NCI-H2227 (cell line): ENCODE data around the gene PPIF.

ENCODE experiments used
- DNase-seq: peaks from one replicate; lab custom pipeline; 2025; ENCODE audit not compliant: unreplicated experiment; lab: John Stamatoyannopoulos, UW

PPIF gene

DNA sequence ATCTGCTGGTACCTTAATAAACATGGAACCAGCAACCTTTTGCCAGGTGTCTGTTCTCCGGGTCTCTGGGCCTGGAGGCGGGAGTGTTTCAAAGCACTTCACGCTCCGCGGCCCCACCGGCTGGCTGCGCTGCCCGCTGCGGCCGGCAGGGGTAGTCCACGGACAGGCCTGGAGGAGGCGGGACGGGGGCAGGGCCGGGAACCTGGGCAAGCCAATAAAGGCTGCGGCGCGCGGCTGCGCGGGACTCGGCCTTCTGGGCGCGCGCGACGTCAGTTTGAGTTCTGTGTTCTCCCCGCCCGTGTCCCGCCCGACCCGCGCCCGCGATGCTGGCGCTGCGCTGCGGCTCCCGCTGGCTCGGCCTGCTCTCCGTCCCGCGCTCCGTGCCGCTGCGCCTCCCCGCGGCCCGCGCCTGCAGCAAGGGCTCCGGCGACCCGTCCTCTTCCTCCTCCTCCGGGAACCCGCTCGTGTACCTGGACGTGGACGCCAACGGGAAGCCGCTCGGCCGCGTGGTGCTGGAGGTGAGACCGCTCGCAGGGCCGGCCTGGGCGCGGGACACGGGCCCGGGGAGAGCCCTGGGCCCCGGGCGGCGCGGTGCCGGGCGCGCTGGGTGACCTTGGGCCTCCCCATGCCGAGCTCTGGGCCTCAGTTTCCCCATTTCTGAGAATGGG is at the start of gene PPIF:
Gene PPIF, plus strand, starts transcription at position 244 of the 668 bp plus-strand sequence. Its CDS starts 80 bp downstream, at position 324.
- peak; percentile 92 for DNase-seq

DNA sequence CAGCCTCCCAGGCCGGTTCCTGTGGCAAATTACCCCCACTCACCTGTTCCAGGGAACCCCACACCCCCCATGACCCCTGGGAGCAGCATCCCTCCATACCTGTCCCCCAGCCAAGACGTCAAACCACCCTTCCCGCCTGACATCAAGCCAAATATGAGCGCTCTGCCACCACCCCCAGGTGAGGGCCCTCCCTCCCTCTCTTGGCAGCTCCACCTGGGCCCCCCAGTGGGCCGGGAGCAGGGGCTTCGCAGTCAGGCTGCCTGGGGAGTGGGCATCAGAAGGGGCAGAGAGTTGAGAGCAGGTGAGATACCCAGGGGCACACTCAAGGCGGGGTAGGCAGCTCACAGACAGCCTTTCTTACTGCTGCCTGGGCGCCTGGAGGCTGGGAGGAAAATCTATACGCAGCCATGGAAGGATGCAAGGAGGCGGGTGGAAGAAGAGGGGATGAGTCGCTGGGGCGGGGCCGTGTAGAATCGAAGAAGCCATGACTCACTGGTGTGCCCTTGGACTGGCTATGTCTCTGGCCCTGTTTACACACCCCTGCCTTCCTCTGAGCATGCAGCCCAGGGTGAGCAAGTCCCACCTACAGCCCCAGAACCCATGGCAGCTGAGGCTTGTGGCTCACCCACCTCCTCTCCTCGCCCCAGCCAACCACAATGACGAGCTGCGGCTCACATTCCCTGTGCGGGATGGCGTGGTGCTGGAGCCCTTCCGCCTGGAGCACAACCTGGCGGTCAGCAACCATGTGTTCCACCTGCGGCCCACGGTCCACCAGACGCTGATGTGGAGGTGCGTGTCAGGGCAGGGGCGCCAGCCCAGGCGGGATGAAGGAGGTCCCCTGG is 48.6 kb upstream of the PPIF start:
- no peak for DNase-seq

GRCh38 chr10:79299397-79300241 is 47.6 kb upstream of the PPIF start:
- DNase-seq: no peak

GRCh38 chr10:79300711-79301110 is 46.6 kb upstream of the PPIF start:
- DNase-seq: no peak

DNA sequence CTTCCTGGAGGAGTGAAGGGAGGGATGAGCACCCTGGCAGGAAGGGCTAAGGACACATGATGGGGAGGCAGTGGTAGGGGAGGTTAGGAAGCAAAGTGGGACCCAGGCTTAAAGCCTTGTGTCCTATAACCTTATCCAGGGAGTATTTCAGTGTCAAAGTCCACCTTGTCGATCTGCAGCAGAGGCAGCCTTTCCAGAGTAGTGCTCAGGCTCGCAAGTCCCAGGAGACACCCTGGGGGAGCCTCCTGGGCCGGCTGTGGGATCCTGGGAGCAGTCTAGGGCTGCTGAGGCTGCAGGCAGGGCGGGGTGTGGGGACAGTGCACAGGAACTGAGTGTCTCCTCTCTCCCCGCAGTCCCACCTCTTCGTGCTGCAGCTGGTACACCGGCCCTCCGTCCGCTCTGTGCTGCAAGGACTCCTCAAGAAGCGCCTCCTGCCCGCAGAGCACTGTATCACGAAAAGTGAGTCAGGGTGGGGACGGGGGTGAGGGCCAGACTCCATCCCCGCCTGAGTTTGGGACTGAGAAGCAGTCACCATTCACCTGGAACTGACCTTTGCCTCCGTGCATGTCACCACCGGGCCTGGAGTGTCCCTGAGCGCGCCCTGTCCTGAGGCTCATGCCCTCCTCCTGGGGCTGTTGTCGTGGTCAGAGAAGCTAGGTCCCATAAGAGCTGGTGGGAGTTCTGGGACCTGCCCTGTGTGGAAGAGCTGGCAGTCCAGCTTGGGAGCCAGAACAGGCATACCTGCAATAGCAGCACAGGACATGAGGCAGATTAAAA is 45.3 kb upstream of the PPIF start:
- no peak for DNase-seq

DNA sequence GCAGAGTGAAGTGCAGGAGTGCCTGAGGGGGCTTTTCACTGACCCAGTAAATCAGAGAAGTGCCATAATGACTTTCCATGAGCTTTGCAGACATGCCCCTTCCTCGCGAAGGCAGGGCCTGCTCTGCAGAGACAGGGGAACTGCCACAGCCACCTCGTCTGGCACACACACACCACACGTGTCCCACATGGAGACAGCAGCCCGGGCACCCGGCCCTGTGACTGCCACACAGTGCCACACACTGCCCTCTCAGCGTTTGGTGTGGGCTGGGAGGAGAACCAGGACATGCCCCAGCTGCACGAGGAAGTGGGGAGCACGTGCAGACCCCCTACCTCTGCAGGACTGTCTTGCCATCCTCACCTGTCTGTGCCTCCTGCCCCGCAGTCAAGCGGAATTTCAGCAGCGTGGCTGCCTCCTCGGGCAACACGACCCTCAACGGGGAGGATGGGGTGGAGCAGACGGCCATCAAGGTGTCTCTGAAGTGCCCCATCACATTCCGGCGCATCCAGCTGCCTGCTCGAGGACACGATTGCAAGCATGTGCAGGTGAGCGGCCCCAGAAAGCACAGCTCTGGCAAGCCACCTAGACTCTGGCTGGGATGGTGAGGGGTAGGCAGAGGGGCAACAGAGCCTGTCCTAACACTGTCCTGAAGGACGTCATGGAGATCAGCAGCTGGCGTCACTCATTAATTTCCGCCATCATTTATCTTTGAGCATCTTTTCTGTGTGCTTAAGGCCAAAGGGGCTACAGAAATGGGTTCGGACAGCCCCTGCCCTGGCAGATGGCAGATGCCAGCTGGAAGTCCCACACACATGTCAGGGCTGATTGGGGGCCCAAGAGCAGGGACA is 43.4 kb upstream of the PPIF start:
- no peak for DNase-seq

GRCh38 chr10:79304479-79305087 is 42.7 kb upstream of the PPIF start:
- DNase-seq: no peak

- no peak for DNase-seq
These were observed 41.8 kb upstream of the PPIF start for GRCh38 chr10:79305515-79305914.

DNA sequence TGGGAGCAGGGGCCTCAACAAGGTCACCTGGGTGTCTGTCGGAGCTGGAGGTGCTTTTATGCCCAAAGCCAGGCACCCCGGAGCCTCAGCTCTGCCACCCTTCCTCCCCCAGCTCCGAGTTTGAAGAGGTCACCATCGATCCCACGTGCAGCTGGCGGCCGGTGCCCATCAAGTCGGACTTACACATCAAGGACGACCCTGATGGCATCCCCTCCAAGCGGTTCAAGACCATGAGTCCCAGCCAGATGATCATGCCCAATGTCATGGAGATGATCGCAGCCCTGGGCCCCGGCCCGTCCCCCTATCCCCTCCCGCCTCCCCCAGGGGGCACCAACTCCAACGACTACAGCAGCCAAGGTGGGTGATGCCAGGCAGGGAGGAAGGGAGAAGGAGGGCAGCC is 41.3 kb upstream of the PPIF start:
- no peak for DNase-seq

DNA sequence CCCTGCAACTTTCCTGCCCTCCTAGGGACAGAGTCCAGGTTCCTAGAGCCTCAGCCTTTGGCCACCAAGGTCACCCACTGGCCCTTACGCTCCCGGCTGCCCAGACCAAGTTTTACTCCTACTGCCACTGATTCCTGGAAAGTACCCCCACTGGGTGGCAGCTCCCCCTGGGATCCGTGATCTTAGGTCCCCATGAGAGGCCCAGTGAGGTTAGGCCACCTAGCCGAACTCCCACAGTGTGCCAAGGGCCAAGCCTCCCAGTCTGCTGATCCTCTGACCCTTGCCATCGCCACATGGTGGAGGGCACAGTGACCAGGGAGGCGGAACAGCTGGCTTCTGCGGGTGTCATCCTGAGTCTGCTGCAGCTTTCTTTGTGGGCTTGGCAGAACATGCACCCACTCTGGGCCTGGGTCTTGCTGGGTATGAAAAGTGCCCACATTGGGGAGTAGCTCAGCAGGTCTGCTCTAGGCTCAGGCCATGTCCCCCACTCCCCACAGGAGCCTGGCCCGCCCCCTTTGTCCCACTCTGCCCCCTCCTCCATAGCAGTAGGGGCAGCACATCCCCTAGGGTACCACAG is 40.5 kb upstream of the PPIF start:
- DNase-seq: no peak

- no peak for DNase-seq
These were observed 39.3 kb upstream of the PPIF start for GRCh38 chr10:79308016-79308415.

DNA sequence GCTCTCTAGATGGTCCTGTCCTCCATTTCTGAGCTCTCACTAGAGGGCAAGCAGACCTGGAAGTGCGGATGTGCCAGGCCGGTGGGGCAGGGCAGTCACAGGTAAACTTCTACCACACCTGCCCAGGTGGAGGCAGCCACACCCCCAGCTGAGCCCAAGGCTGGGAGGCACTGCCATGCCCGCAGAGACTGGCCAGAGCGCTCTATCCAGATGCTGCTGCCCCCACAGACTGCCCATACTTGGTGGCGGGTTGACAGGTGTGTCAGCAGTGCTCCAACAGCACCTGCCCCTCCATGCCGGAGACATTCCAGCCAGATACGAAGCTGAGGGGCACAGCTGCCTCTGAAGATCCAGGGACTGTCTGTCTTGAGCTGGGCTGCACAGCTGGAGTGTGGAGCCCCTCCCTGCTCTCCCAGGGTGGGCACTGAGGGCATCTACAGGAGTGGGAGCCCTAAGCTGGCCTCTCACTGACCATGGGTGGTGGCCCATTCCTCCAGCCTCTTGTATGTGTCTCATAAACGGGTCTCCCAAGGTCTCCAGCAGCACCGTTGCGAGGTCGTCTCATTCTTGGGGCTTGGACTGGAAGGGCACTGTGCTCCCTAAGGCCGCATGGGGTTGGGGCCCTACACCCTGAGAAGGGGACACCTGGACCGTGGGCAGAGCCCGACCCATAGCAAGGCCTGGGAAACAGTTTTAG is 38.2 kb upstream of the PPIF start:
- no peak for DNase-seq

- DNase-seq: no peak
These were observed 36.9 kb upstream of the PPIF start for GRCh38 chr10:79310200-79310865.

DNA sequence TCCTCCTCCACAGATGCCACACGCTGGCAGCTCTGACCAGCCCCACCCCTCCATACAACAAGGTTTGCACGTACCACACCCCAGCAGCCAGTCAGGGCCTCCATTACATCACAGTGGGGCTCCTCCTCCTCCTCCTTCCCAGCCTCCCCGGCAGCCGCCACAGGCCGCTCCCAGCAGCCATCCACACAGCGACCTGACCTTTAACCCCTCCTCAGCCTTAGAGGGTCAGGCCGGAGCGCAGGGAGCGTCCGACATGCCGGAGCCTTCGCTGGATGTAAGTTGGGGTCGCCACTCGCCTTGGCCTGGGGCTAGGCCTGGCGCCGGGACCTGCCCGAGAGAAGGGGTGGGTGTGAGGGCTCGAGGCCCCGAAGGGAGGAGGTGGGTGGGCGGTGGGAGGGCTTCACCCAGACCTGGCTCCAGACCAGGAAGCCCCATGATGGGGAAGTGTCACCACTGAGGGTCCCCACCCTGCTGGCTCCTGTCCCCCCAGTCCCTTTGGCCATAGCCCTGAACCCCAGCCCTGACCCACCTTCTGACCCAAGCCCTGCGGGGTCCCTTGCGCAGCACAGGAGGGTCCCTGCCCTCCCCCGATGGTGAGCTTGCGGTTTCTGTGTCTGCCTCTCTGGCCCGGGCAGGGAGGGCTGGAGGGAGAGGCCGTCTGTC is 36.2 kb upstream of the PPIF start:
- DNase-seq: no peak

DNA sequence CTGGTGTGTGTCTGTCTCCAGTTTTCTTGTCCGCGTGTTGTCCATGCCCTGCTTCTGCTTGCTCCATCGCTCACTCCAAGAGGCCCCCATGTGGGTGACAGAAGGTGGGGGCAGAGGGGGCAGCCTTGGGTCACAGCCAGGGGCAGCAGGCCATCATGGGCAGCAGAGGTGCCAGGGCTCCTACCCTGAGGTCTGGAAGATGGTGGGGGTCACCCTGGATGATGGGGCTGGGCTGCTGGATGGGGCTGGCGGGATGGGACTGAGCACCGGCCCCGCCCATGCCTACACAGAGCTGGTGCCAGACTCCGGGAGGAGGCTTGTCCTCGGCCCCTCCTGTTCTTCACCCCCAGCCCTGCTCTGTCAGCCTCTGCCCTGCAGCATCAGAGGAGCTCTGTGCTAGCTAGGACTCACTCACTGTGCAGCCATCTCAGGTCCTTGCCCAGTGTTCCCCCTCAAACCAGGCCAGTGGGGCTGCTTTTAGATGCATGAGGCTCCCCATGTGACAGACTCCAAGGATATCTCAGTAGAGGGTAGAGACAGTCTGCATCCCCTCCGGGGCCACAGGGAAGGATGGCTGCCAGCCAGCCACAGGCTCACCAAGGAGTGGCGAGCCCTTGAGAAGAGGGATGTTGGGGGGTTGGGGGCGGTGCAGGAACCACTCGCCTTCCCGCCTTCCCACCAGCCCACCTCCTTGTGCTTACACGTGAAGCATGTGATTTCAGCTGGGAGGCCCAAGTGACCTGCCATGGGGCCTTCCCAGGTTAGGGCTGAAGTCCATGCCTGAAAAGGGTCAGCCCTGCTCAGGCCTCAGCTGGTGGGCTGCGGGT is 35.5 kb upstream of the PPIF start:
- DNase-seq: no peak

GRCh38 chr10:79312601-79313187 is 34.6 kb upstream of the PPIF start:
- DNase-seq: no peak
